Type B pancreatic cell (in vitro differentiated cells): ENCODE measurements around the gene RAB30. TPM values are rescaled to one million over a fixed set of nuclear protein-coding genes. Genes with fewer than 3 reads are reported as not detected.
"Not testable (repeated sequence)": the region's sequence is repeated elsewhere in the genome, so short reads cannot be mapped to it uniquely, and the experiment has no call there.

Source experiments
- DNase-seq: peaks from one replicate; pipeline ENCODE4 v3.0.0; 2021; ENCODE audit warnings: mixed read lengths; ENCODE audit not compliant: unreplicated experiment; ENCODE audit errors: extremely low spot score
- H3K27ac Mint-ChIP-seq: 2 replicates; pipeline ENCODE4 v1.8.0; 2021; ENCODE audit warnings: mild to moderate bottlenecking, mixed read lengths
- H3K27me3 Mint-ChIP-seq: 2 replicates; pipeline ENCODE4 v1.8.0; 2021; ENCODE audit warnings: mixed read lengths
- H3K36me3 Mint-ChIP-seq: 2 replicates; pipeline ENCODE4 v1.8.0; 2021; ENCODE audit warnings: mixed read lengths
- H3K4me1 Mint-ChIP-seq: one replicate; pipeline ENCODE4 v1.8.0; 2021; ENCODE audit warnings: mixed read lengths; ENCODE audit not compliant: unreplicated experiment
- H3K4me3 Mint-ChIP-seq: 2 replicates; pipeline ENCODE4 v1.8.0; 2021; ENCODE audit warnings: mild to moderate bottlenecking, mixed read lengths
- H3K9me3 Mint-ChIP-seq: 2 replicates; pipeline ENCODE4 v1.8.0; 2021; ENCODE audit warnings: mixed read lengths
- CTCF ChIP-seq: fragments of 200-600 bp; sonication (generic); conservative IDR thresholded peaks from 2 replicates; pipeline ENCODE4 v1.5.0; 2021; ENCODE audit warnings: antibody characterized with exemption, mild to moderate bottlenecking
- total RNA-seq: library from RNA; stranded (reverse); gene quantifications from 2 replicates; pipeline ENCODE4 v1.2.1, GENCODE V29; 2021; ENCODE audit warnings: low replicate concordance

Gene RAB30
- total RNA-seq, 1 donor from 2014 or later = 13.8 TPM

GRCh38 chr11:82944198-82944597, 127.5 kb downstream of the RAB30 start:
- Mint-ChIP-seq H3K4me1 (no peaks in the 10 kb centered on the region), H3K36me3 (no peaks in the 10 kb centered on the region), H3K27ac (no peak overlapping the region), H3K4me3 (no peak overlapping the region), H3K9me3 (no peaks in the 10 kb centered on the region), H3K27me3 (no peaks in the 10 kb centered on the region)
- TF ChIP-seq CTCF = no peak
- no peak for DNase-seq

- not testable (repeated sequence) for DNase-seq, H3K9me3 Mint-ChIP-seq, H3K27me3 Mint-ChIP-seq, H3K4me1 Mint-ChIP-seq, H3K27ac Mint-ChIP-seq, H3K36me3 Mint-ChIP-seq, H3K4me3 Mint-ChIP-seq
Observed at GRCh38 chr11:82943430-82943829, 128.3 kb downstream of the RAB30 start.

- H3K27me3 Mint-ChIP-seq = no peaks in the 10 kb centered on the region
- H3K4me3 Mint-ChIP-seq = no peak overlapping the region
- no peak overlapping the region for H3K27ac Mint-ChIP-seq
- DNase-seq = no peak
- no peak for TF ChIP-seq CTCF
- H3K36me3 Mint-ChIP-seq = no peaks in the 10 kb centered on the region
- H3K4me1 Mint-ChIP-seq = no peaks in the 10 kb centered on the region
- H3K9me3 Mint-ChIP-seq = no peaks in the 10 kb centered on the region
Observed at GRCh38 chr11:82942376-82942775, 129.3 kb downstream of the RAB30 start.

- no peak for TF ChIP-seq CTCF
- Mint-ChIP-seq H3K9me3 (no peaks in the 10 kb centered on the region), H3K27me3 (no peaks in the 10 kb centered on the region), H3K27ac (no peak overlapping the region), H3K36me3 (peaks cover 4% of the 10 kb centered on the region), H3K4me3 (no peak overlapping the region), H3K4me1 (no peaks in the 10 kb centered on the region)
- DNase-seq = no peak
Observed at GRCh38 chr11:82939456-82939855, 132.2 kb downstream of the RAB30 start.

- no peak overlapping the region for H3K27ac Mint-ChIP-seq
- no peaks in the 10 kb centered on the region for H3K4me1 Mint-ChIP-seq
- no peak overlapping the region for H3K4me3 Mint-ChIP-seq
- peaks cover 7% of the 10 kb centered on the region for H3K36me3 Mint-ChIP-seq
- H3K27me3 Mint-ChIP-seq = no peaks in the 10 kb centered on the region
- H3K9me3 Mint-ChIP-seq = no peaks in the 10 kb centered on the region
- DNase-seq = no peak
- TF ChIP-seq CTCF = no peak
Observed at GRCh38 chr11:82937554-82937953, 134.1 kb downstream of the RAB30 start.

- Mint-ChIP-seq H3K4me3 (no peak overlapping the region), H3K27ac (no peak overlapping the region), H3K9me3 (no peaks in the 10 kb centered on the region), H3K4me1 (no peaks in the 10 kb centered on the region), H3K36me3 (peaks cover 7% of the 10 kb centered on the region), H3K27me3 (no peaks in the 10 kb centered on the region)
- no peak for TF ChIP-seq CTCF
- DNase-seq = no peak
Observed at GRCh38 chr11:82936261-82936660, 135.4 kb downstream of the RAB30 start.
